IPS-18a (cell line): ENCODE results near the gene P2RY13.

Experiments
- H3K27ac ChIP-seq: one replicate; pipeline ENCODE4 v1.5.1; 2013; ENCODE audit warnings: low read length
- H3K27me3 ChIP-seq: one replicate; pipeline ENCODE4 v1.6.1; 2013; ENCODE audit warnings: mild to moderate bottlenecking, low read length; ENCODE audit not compliant: control insufficient read depth, insufficient read depth
- H3K36me3 ChIP-seq: one replicate; pipeline ENCODE4 v1.6.1; 2013; ENCODE audit warnings: low read depth, low read length; ENCODE audit not compliant: control insufficient read depth
- H3K4me1 ChIP-seq: one replicate; pipeline ENCODE4 v1.6.1; 2013; ENCODE audit warnings: low read depth, low read length; ENCODE audit not compliant: control insufficient read depth
- H3K4me3 ChIP-seq: one replicate; pipeline ENCODE4 v1.5.1; 2013; ENCODE audit warnings: low read length
- H3K9ac ChIP-seq: one replicate; pipeline ENCODE4 v1.6.1; 2013; ENCODE audit warnings: mild to moderate bottlenecking, low read length, moderate library complexity
- H3K9me3 ChIP-seq: one replicate; pipeline ENCODE4 v1.6.1; 2013; ENCODE audit warnings: low read depth, low read length; ENCODE audit not compliant: control insufficient read depth

P2RY13 gene

GRCh38 chr3:151319628-151320027, 9.7 kb downstream of the P2RY13 start:
- H3K27ac ChIP-seq = no peak overlapping the region
- peaks cover 15% of the 10 kb centered on the region for H3K4me1 ChIP-seq
- H3K4me3 ChIP-seq = no peak overlapping the region
- H3K36me3 ChIP-seq = no peaks in the 10 kb centered on the region
- H3K9ac ChIP-seq = no peak overlapping the region
- no peaks in the 10 kb centered on the region for H3K27me3 ChIP-seq
- no peaks in the 10 kb centered on the region for H3K9me3 ChIP-seq

DNA sequence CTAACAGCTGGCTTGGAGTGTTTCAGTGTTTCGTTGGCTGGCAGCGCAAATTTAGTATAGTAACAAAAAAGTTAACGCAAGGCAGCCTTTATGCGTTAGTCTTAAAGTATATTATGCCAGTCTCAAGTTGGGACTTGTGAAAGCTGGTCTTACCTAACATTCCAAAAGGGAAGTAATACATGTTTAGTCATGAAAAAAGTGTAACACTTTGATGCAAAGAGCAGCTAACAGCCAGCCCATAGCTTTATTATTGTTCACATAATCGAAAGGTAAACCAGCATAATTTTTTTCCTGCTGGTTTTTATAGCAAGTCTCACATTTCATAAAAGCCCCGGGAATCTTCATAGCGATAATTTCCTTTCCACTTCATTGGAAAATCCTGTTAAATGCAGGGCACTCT, 10.4 kb downstream of the P2RY13 start:
- Histone ChIP-seq H3K27me3 (no peaks in the 10 kb centered on the region), H3K27ac (no peak overlapping the region), H3K36me3 (no peaks in the 10 kb centered on the region), H3K4me3 (no peak overlapping the region), H3K4me1 (peaks cover 17% of the 10 kb centered on the region), H3K9me3 (no peaks in the 10 kb centered on the region), H3K9ac (no peak overlapping the region)

DNA sequence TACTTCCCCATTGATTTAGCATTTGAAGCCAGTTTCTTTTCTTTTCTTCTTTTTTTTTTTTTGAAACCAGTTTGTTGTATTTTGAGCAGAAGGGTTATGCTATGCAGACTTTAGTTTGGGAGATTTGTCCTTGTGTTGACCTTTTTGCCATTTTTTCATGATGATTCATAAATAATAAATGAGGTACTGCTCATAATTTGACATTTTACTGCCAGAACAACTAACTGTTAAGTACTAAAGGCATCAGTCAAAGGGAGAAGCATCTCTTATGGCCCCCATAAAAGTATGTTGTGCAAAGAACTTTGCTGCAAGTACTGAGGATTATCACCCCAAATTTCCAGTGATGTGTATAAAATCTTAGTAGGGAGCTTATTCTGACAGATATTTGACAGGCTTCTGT, 11.0 kb downstream of the P2RY13 start:
- Histone ChIP-seq H3K4me3 (no peak overlapping the region), H3K4me1 (peaks cover 17% of the 10 kb centered on the region), H3K36me3 (no peaks in the 10 kb centered on the region), H3K9me3 (no peaks in the 10 kb centered on the region), H3K27ac (no peak overlapping the region), H3K27me3 (no peaks in the 10 kb centered on the region), H3K9ac (no peak overlapping the region)

DNA sequence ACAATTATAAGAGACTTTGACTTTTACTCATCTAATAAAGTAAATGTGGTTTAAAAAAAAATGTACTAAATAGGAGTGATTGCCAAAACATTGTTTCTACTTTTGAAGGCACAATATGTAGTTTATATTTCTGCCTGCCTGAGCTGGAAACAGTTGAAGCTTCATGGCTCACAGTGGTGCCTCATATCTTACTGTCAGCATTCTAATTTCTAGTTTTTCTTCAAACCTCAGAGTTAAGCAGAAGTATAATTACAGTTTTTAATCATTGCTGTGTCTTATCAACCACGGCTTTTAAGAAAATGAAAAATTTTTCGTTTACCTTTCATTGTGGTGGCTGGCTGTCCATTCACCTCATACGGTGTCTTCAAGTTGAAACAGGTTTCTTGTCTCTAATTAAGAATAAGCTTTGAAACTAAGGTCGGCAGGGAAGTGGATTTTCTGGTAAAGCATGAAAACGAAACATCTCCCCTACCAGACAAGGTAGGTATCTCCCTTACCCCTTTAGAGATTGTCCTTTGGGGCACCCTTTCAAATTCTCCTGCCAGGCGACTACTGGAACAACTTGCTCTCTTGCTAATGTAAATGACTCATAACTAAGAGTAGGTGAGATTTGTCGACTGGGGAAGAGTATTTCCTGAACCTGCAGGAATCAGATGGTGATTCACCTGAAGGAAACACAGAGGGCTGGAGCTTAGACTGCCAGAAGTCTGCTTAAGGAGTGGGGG, 12.9 kb downstream of the P2RY13 start, which contains the start of gene GPR87:
Gene GPR87 (minus strand): TSS at position 554 of the 725 bp plus-strand sequence. CDS start 16,720 bp downstream, outside the sequence.
- Histone ChIP-seq H3K36me3 (no peaks in the 10 kb centered on the region), H3K9ac (no peak within 1 kb of the TSS), H3K27ac (peak within 1 kb of the TSS; percentile 39), H3K9me3 (no peaks in the 10 kb centered on the region), H3K27me3 (no peaks in the 10 kb centered on the region), H3K4me1 (peaks cover 23% of the 10 kb centered on the region), H3K4me3 (no peak within 1 kb of the TSS)

DNA sequence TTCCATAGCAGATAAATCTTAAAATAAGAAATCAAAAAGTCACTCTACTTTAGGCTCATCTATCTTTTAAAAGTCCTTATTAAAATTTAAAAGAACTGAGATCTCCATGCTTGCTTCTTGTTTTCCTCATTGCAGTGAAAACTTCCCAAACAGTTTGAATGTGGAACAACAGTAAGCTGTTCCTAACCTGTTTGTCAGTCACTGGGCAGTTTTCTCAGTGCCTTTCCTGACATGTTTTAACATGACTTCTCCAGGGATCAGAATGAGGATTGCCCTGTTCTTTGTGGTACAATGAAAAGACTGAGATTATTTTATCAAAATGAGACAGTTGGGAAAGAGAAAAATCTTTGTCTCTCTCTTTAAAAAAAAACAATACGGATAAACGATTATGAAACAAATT, 13.5 kb downstream of the P2RY13 start:
- Histone ChIP-seq H3K27ac (no peak overlapping the region), H3K4me3 (no peak overlapping the region), H3K4me1 (peaks cover 23% of the 10 kb centered on the region), H3K27me3 (no peaks in the 10 kb centered on the region), H3K9me3 (no peaks in the 10 kb centered on the region), H3K36me3 (no peaks in the 10 kb centered on the region), H3K9ac (no peak overlapping the region)

DNA sequence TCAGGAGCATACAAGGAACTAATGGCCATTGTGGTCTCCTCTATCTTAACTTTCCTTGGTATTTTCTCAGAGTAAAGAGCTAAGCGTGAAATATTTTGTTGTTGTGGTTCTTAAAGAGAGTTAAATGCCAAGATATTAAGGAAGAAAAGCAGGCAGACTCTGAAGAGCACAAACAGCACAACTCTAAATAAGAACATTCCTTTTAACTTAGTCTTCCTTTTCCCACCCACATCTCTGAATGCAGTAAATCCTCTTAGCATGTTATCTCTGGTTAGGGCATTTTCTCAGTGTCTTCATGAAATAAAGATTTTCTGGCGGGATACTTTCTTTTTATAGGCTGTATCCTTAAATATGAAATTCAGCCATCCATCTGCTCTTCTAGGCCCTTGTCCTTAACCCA, 14.2 kb downstream of the P2RY13 start:
- no peak overlapping the region for H3K27ac ChIP-seq
- H3K27me3 ChIP-seq = no peaks in the 10 kb centered on the region
- H3K4me1 ChIP-seq = peaks cover 23% of the 10 kb centered on the region
- H3K9ac ChIP-seq = no peak overlapping the region
- H3K36me3 ChIP-seq = no peaks in the 10 kb centered on the region
- no peaks in the 10 kb centered on the region for H3K9me3 ChIP-seq
- H3K4me3 ChIP-seq = no peak overlapping the region

DNA sequence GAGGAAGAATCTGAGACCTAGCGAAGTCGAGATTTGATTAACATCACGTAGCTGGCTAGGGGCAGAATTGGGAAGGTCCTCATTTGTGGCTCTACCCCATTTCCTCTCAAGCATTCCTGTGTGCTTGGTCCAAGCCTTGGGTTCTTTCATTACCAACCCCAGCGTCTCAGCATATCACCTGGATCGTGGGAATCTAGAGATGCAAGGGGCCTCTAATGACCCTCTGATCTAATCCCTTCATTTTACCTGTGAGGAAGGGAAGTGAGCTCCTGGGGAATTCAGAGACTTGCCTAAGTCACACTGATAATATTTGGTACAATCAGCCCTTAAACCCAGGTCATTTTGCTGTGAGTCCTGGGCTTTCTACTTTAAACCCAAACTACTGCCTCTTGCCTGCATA, 14.8 kb downstream of the P2RY13 start:
- Histone ChIP-seq H3K9ac (no peak overlapping the region), H3K4me3 (no peak overlapping the region), H3K27ac (no peak overlapping the region)

GRCh38 chr3:151314137-151314536, 15.2 kb downstream of the P2RY13 start:
- H3K27me3 ChIP-seq = no peaks in the 10 kb centered on the region
- H3K9ac ChIP-seq = no peak overlapping the region
- no peak overlapping the region for H3K4me3 ChIP-seq
- no peaks in the 10 kb centered on the region for H3K36me3 ChIP-seq
- H3K4me1 ChIP-seq = peaks cover 23% of the 10 kb centered on the region
- H3K9me3 ChIP-seq = no peaks in the 10 kb centered on the region
- no peak overlapping the region for H3K27ac ChIP-seq

More for the DNA sequence above, 14.8 kb downstream of the P2RY13 start:
- no peaks in the 10 kb centered on the region for H3K9me3 ChIP-seq
- H3K27me3 ChIP-seq = no peaks in the 10 kb centered on the region
- no peaks in the 10 kb centered on the region for H3K36me3 ChIP-seq
- H3K4me1 ChIP-seq = peaks cover 23% of the 10 kb centered on the region

- no peak overlapping the region for H3K4me3 ChIP-seq
- H3K27ac ChIP-seq = no peak overlapping the region
- no peaks in the 10 kb centered on the region for H3K9me3 ChIP-seq
- H3K36me3 ChIP-seq = no peaks in the 10 kb centered on the region
- H3K9ac ChIP-seq = no peak overlapping the region
- no peaks in the 10 kb centered on the region for H3K27me3 ChIP-seq
- H3K4me1 ChIP-seq = peaks cover 23% of the 10 kb centered on the region
Measured at GRCh38 chr3:151312972-151313371, 16.4 kb downstream of the P2RY13 start.

- H3K36me3 ChIP-seq = no peaks in the 10 kb centered on the region
- H3K9ac ChIP-seq = no peak overlapping the region
- no peak overlapping the region for H3K27ac ChIP-seq
- no peak overlapping the region for H3K4me3 ChIP-seq
- H3K27me3 ChIP-seq = no peaks in the 10 kb centered on the region
- peaks cover 33% of the 10 kb centered on the region for H3K4me1 ChIP-seq
- no peaks in the 10 kb centered on the region for H3K9me3 ChIP-seq
Measured at GRCh38 chr3:151309566-151309965, 19.8 kb downstream of the P2RY13 start.

- Histone ChIP-seq H3K36me3 (no peaks in the 10 kb centered on the region), H3K27ac (no peak overlapping the region), H3K4me1 (peaks cover 27% of the 10 kb centered on the region)
Measured at GRCh38 chr3:151307583-151308488, 21.5 kb downstream of the P2RY13 start.

More at GRCh38 chr3:151307583-151308488, 21.5 kb downstream of the P2RY13 start:
- Histone ChIP-seq H3K9ac (no peak overlapping the region), H3K27me3 (no peaks in the 10 kb centered on the region), H3K9me3 (no peaks in the 10 kb centered on the region), H3K4me3 (no peak overlapping the region)
